Ishikawa (cell line): ENCODE measurements around the gene KRT35.

Source experiments
- EGR1 ChIP-seq: IDR thresholded peaks from 2 replicates; pipeline ENCODE4 v1.6.1; 2012
- EP300 ChIP-seq: IDR thresholded peaks from 2 replicates; pipeline ENCODE4 v1.6.1; 2012; ENCODE audit warnings: borderline replicate concordance
- FOXM1 ChIP-seq: IDR thresholded peaks from 2 replicates; pipeline ENCODE4 v1.6.1; 2012; ENCODE audit warnings: low read depth, borderline replicate concordance
- MAX ChIP-seq: IDR thresholded peaks from 2 replicates; pipeline ENCODE4 v1.6.1; 2012
- RAD21 ChIP-seq: IDR thresholded peaks from 2 replicates; pipeline ENCODE4 v1.6.1; 2012; ENCODE audit warnings: low read depth
- TCF12 ChIP-seq: IDR thresholded peaks from 2 replicates; pipeline ENCODE4 v1.6.1; 2012; ENCODE audit warnings: low read depth
- YY1 ChIP-seq: IDR thresholded peaks from 2 replicates; pipeline ENCODE4 v1.6.1; 2012; ENCODE audit warnings: low read depth

- TF ChIP-seq FOXM1 (no peak), TCF12 (no peak), EP300 (no peak), EGR1 (no peak), RAD21 (no peak), MAX (no peak), YY1 (no peak)
Observed at GRCh38 chr17:41440531-41441033, 40.4 kb downstream of the KRT35 start, which contains the start of gene KRT38.
